ENCODE measurements around the gene AATF.

AATF gene

GRCh38 chr17:36942019-36942599, 6.6 kb upstream of the AATF start:
- no peak for DNase-seq

- no peak for DNase-seq
These were observed 6.1 kb upstream of the AATF start for GRCh38 chr17:36942631-36943125.

GRCh38 chr17:36943250-36944191, 5.2 kb upstream of the AATF start:
- DNase-seq, result no peak

GRCh38 chr17:36944553-36944952, 4.2 kb upstream of the AATF start:
- no peak for DNase-seq

- DNase-seq, result no peak
These were observed 3.6 kb upstream of the AATF start for GRCh38 chr17:36945140-36945539.

GRCh38 chr17:36945959-36946725, 2.6 kb upstream of the AATF start:
- DNase-seq, result no peak

- no peak for DNase-seq
These were observed 2.0 kb upstream of the AATF start for GRCh38 chr17:36946726-36947091.

GRCh38 chr17:36947922-36948716, 635 bp upstream of the AATF start:
- DNase-seq, result no peak

GRCh38 chr17:36949461-36949927, 740 bp downstream of the AATF start:
- no peak for DNase-seq

GRCh38 chr17:36950027-36950426, 1.3 kb downstream of the AATF start:
- no peak for DNase-seq

- DNase-seq, result no peak
These were observed 2.5 kb downstream of the AATF start for GRCh38 chr17:36951084-36951789.

GRCh38 chr17:36971508-36971907, 22.8 kb downstream of the AATF start:
- DNase-seq, result no peak

- DNase-seq, result no peak
These were observed 23.5 kb downstream of the AATF start for GRCh38 chr17:36972186-36972700.

GRCh38 chr17:36972905-36973304, 24.2 kb downstream of the AATF start:
- DNase-seq, result no peak

GRCh38 chr17:36975922-36976515, 27.3 kb downstream of the AATF start:
- DNase-seq, result no peak

- DNase-seq, result no peak
These were observed 28.3 kb downstream of the AATF start for GRCh38 chr17:36977066-36977465.

- DNase-seq, result no peak
These were observed 28.8 kb downstream of the AATF start for GRCh38 chr17:36977568-36977967.

- DNase-seq, result no peak
These were observed 30.2 kb downstream of the AATF start for GRCh38 chr17:36978810-36979564.

GRCh38 chr17:36979565-36979941, 30.8 kb downstream of the AATF start:
- no peak for DNase-seq

GRCh38 chr17:36980280-36980761, 31.6 kb downstream of the AATF start:
- DNase-seq, result no peak
